PFSK-1 (cell line): ENCODE data around the gene COL4A6.

Experiments used
- FOXP2 ChIP-seq: optimal IDR thresholded peaks from 2 replicates; pipeline ENCODE3; 2011; ENCODE audit warnings: borderline replicate concordance, control low read depth, inconsistent platforms; ENCODE audit not compliant: insufficient read depth; ENCODE audit errors: extremely low read length, extremely low read depth
- POLR2AphosphoS5 ChIP-seq: IDR thresholded peaks from 2 replicates; pipeline ENCODE4 v1.6.1; 2012; ENCODE audit warnings: low read depth, mild to moderate bottlenecking, control low read depth, low read length, moderate library complexity
- REST ChIP-seq, 2 experiments: IDR thresholded peaks; 2 replicates each; pipeline versions ENCODE4 v1.6.1 to v1.8.0; 2011 to 2012; ENCODE audit warnings: low read depth in 2 of 2, low read length in 2 of 2, control low read depth in 1 of 2, inconsistent platforms in 1 of 2, mild to moderate bottlenecking in 1 of 2, moderate library complexity in 1 of 2; ENCODE audit not compliant: insufficient read depth in 1 of 2
- SIN3A ChIP-seq: IDR thresholded peaks from 2 replicates; pipeline ENCODE4 v1.6.1; 2012; ENCODE audit warnings: mild to moderate bottlenecking, low read length, moderate library complexity, borderline replicate concordance; ENCODE audit not compliant: insufficient read depth
- TAF1 ChIP-seq: IDR thresholded peaks from 2 replicates; pipeline ENCODE4 v1.6.1; 2012; ENCODE audit warnings: low read length, control low read depth, borderline replicate concordance; ENCODE audit not compliant: insufficient read depth

The COL4A6 gene

GRCh38 chrX:108177351-108178142 is 260.7 kb downstream of the COL4A6 start:
- TF ChIP-seq REST (IDR thresholded peaks at IDR 0.05; ENCODE audit: insufficient read depth in 1 of 2, low read depth in 2 of 2, low read length in 2 of 2) (no peak), SIN3A (no peak), TAF1 (no peak), FOXP2 (no peak), POLR2AphosphoS5 (no peak)

- TF ChIP-seq FOXP2 (no peak), REST (IDR thresholded peaks at IDR 0.05; ENCODE audit: insufficient read depth in 1 of 2, low read depth in 2 of 2, low read length in 2 of 2) (no peak), SIN3A (no peak), POLR2AphosphoS5 (no peak), TAF1 (no peak)
Measured at GRCh38 chrX:108173874-108174273, 264.3 kb downstream of the COL4A6 start.

- TF ChIP-seq REST (IDR thresholded peaks at IDR 0.05; ENCODE audit: insufficient read depth in 1 of 2, low read depth in 2 of 2, low read length in 2 of 2) (no peak), SIN3A (no peak), TAF1 (no peak), FOXP2 (no peak), POLR2AphosphoS5 (no peak)
Measured at GRCh38 chrX:108171671-108172070, 266.6 kb downstream of the COL4A6 start.

GRCh38 chrX:108169768-108170167 is 268.5 kb downstream of the COL4A6 start:
- TF ChIP-seq FOXP2: no peak

GRCh38 chrX:108168961-108169740 is 269.1 kb downstream of the COL4A6 start:
- TF ChIP-seq TAF1 (no peak), POLR2AphosphoS5 (no peak), SIN3A (no peak), FOXP2 (no peak), REST (IDR thresholded peaks at IDR 0.05; ENCODE audit: insufficient read depth in 1 of 2, low read depth in 2 of 2, low read length in 2 of 2) (no peak)
